PC-3 (cell line): ENCODE measurements around the gene SRP14.

ENCODE experiments used
- CTCF ChIP-seq: fragments of 300-600 bp; sonication (generic); conservative IDR thresholded peaks from 2 replicates; pipeline ENCODE4 v1.5.1; 2017; ENCODE audit warnings: antibody characterized with exemption, low read depth, mild to moderate bottlenecking, low read length
- EZH2phosphoT487 ChIP-seq: fragments of 300-600 bp; sonication (generic); IDR thresholded peaks from 2 replicates; pipeline ENCODE4 v1.6.1; 2018; ENCODE audit warnings: mild to moderate bottlenecking, antibody characterized with exemption, low read length, borderline replicate concordance

GRCh38 chr15:40051616-40052415, 12.8 kb upstream of the SRP14 start:
- no peak for TF ChIP-seq CTCF
- no peak for TF ChIP-seq EZH2phosphoT487
